OCI-LY1 (cell line): ENCODE results near the gene PTPRQ.

Source experiments
- CTCF ChIP-seq: fragments of 200-600 bp; sonication (generic), shearing (Covaris generic); IDR thresholded peaks from 2 replicates; pipeline ENCODE4 v1.5.1; 2017; ENCODE audit warnings: mild to moderate bottlenecking, antibody characterized with exemption, low read length, moderate library complexity, mixed read lengths
- EZH2 ChIP-seq: fragments of 200-600 bp; sonication (generic), shearing (Covaris generic); IDR thresholded peaks from 2 replicates; pipeline ENCODE4 v1.8.0; 2017; ENCODE audit warnings: borderline replicate concordance, mixed run types, mild to moderate bottlenecking, antibody characterized with exemption, low read length, moderate library complexity, mixed read lengths

- TF ChIP-seq CTCF (no peak), EZH2 (no peak)
Observed at GRCh38 chr12:80559766-80560165, 115.7 kb downstream of the PTPRQ start.
